ENCODE results near the gene FBLN2.

The FBLN2 gene

GRCh38 chr3:13566769-13567310 lies 17.9 kb downstream of the FBLN2 start:
- DNase-seq (ENCODE audit: low read depth, low spot score) = no peak

GRCh38 chr3:13567684-13568514 lies 19.0 kb downstream of the FBLN2 start:
- DNase-seq (ENCODE audit: low read depth, low spot score) = no peak

GRCh38 chr3:13568515-13569028 lies 19.6 kb downstream of the FBLN2 start:
- no peak for DNase-seq (ENCODE audit: low read depth, low spot score)

- DNase-seq (ENCODE audit: low read depth, low spot score) = no peak
These were observed 20.3 kb downstream of the FBLN2 start for GRCh38 chr3:13569201-13569600.

- no peak for DNase-seq (ENCODE audit: low read depth, low spot score)
These were observed 20.9 kb downstream of the FBLN2 start for GRCh38 chr3:13569641-13570390.

GRCh38 chr3:13570391-13571194 lies 21.7 kb downstream of the FBLN2 start:
- no peak for DNase-seq (ENCODE audit: low read depth, low spot score)

- DNase-seq (ENCODE audit: low read depth, low spot score) = no peak
These were observed 22.3 kb downstream of the FBLN2 start for GRCh38 chr3:13571264-13571663.

GRCh38 chr3:13571831-13572750 lies 23.2 kb downstream of the FBLN2 start:
- no peak for DNase-seq (ENCODE audit: low read depth, low spot score)

GRCh38 chr3:13572926-13573623 lies 24.1 kb downstream of the FBLN2 start:
- no peak for DNase-seq (ENCODE audit: low read depth, low spot score)

- no peak for DNase-seq (ENCODE audit: low read depth, low spot score)
These were observed 25.3 kb downstream of the FBLN2 start for GRCh38 chr3:13574083-13574797.

GRCh38 chr3:13574798-13575451 lies 26.0 kb downstream of the FBLN2 start:
- no peak for DNase-seq (ENCODE audit: low read depth, low spot score)

GRCh38 chr3:13575459-13576061 lies 26.6 kb downstream of the FBLN2 start:
- DNase-seq (ENCODE audit: low read depth, low spot score) = no peak

GRCh38 chr3:13577181-13578121 lies 28.5 kb downstream of the FBLN2 start:
- DNase-seq (ENCODE audit: low read depth, low spot score) = no peak

- DNase-seq (ENCODE audit: low read depth, low spot score) = no peak
These were observed 29.3 kb downstream of the FBLN2 start for GRCh38 chr3:13578251-13578650.

GRCh38 chr3:13579063-13579462 lies 30.1 kb downstream of the FBLN2 start:
- no peak for DNase-seq (ENCODE audit: low read depth, low spot score)

- no peak for DNase-seq (ENCODE audit: low read depth, low spot score)
These were observed 31.5 kb downstream of the FBLN2 start for GRCh38 chr3:13580256-13581023.

Measured in activated CD4-positive, CD25-positive, alpha-beta regulatory T cell treated with anti-CD3 and anti-CD28 coated beads, Interleukin-2, amount 50 U/mL, for 16 hours (primary cell).